Activated gamma-delta T cell (primary cell): ENCODE measurements around the gene RMND5B.
"Not testable (repeated sequence)": the region's sequence is repeated elsewhere in the genome, so short reads cannot be mapped to it uniquely, and the experiment has no call there.

Experiments used
- DNase-seq: peaks from one replicate; lab custom pipeline; 2025; lab: John Stamatoyannopoulos, UW

Gene RMND5B

DNA sequence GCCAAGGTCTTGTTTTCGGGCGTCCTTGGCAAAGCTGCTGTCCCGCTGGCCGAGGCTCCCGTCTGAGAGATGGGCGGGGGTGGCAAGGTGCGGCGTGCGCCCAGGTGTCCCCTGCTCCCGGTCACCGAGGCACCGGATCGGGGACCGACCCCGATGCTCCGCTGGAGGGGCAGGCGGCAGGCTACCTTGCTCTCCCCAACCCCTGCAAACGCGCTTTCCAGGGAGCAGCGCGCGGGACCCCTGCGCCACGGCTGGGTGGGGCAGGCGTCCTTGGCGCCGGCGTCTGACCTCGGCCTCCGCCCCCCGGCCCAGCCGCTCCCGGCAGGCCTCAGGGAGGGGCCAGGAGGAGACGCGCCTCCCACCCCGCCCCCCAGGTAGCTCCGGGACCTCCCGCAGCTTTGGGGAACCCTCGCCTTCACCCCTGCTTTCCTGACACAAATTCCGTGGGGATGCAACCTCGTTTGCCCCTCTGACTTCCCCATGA is 16.9 kb upstream of the RMND5B start:
- no peak for DNase-seq

DNA sequence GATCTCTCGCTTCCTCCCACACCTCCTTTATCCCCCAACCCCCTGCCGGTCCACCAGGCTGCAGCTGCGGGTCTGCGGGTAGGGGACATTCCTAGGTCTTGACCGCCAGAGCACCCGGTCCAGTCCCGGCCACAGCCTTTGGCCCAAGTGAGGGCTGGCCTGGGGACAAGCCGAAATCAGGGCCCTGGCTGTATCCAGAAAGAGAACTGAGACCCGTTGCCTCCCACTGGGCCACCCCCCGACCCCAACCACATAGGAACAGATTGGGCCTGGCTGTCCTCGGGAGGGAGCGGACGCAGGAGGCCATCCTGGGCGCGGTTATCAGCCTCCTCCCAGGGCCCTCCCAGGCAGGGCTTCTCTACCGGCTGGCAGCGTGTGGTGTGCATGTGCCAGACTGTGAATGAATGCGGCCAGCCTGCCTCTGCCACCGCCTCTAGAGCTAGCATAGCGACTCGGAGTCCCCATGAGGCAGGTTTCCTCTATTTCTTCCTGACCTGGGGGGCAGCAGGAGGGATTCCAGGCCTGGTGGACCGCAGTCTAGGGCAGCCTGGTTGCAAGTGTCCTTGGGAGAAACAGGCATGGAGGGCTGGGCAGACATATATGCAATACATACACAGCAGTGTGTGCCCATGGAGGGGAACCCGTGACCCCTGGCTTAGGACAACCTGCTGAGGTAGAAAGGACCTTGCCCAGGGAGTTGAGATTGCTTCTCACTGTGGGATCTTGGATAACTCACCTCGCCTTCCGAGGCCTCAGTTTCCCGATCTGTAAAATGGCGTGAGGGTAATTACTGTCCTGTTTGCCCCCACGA is 16.3 kb upstream of the RMND5B start:
- peak; percentile 55 for DNase-seq

DNA sequence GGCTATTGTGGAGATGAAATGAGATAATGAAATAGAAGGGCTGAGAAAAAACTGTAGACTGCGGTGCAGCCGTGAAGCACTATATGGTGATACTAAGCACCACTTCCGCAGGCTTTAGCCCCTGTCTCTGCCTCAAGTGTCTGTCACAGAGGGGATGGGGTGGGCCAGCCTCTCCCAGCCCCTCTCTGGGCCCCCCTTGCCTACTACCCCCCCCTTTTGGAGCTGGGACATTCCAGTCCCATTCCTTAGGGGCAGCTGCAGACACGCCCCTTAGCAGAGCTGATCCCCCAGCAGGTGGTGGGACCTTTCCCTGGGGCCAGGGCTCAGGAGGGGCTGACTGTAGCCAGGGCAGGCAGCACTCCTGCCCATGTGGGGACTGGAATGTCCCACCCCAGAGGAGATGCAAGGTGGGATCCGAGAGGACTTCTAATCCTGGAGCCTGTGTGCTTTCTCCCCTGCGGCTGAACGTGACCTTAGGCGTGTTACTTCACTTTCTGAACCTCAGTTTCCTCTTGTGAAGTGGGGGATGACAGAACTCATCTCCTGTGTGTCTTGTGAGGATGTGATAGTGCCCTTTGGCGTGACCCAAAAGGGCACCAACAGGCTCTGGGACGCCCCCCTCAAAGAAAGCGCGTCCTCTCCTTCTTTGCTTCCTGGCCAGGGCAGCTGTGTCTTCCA is 15.5 kb upstream of the RMND5B start:
- DNase-seq, result no peak

DNA sequence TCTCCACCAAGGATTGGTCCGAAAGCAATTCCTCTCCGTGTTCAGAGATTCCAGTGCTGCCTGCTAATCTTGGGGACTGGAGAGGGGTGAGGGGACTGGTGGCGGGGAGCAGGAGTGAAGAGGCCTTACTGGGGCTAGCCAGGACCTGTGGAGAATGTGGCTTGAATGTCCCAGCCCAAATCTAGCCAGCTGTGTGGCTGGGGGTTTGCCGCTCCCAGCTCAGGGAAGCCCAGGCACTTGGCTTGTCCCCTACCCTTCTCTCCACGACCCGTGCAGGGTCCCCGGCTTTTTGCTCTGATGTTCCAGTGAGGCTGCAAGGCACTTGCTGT is 15.0 kb upstream of the RMND5B start:
- no peak for DNase-seq

DNA sequence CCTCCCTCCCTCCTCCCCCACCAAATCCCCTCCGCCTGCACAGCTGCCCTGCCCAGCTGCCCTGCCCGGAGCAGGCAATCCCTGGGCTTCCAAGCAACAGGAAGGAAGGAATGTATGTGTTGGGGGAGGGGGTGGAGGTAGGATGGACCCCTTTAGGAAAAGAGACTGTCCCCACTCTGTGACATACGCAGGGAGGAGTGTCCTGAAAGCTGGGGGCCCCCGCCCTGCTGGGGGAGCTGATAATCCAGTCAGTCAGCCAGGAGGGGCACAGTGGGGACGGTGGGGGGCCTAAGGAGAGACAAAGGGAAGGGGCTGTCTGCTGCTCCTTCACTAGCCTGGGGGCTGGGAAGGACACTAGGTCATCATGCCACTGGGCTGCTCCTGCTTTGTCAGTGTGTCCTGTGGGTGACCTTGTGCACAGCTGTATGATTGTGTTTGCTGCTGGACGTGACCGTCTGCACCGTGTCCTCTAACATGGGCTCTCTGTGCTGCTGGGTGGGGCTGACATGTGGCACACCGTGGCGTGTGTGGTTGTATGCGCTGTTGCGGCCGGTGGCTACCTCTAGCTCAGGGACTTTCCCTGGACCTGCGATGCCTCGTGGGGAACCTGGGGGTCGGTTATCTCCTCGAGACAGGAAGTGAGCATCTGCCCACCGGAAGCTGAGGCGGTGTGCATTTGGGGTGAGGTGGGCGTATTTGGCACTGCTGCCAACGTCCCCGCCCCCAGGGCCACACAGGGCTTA is 14.5 kb upstream of the RMND5B start:
- DNase-seq, result peak; percentile 80

DNA sequence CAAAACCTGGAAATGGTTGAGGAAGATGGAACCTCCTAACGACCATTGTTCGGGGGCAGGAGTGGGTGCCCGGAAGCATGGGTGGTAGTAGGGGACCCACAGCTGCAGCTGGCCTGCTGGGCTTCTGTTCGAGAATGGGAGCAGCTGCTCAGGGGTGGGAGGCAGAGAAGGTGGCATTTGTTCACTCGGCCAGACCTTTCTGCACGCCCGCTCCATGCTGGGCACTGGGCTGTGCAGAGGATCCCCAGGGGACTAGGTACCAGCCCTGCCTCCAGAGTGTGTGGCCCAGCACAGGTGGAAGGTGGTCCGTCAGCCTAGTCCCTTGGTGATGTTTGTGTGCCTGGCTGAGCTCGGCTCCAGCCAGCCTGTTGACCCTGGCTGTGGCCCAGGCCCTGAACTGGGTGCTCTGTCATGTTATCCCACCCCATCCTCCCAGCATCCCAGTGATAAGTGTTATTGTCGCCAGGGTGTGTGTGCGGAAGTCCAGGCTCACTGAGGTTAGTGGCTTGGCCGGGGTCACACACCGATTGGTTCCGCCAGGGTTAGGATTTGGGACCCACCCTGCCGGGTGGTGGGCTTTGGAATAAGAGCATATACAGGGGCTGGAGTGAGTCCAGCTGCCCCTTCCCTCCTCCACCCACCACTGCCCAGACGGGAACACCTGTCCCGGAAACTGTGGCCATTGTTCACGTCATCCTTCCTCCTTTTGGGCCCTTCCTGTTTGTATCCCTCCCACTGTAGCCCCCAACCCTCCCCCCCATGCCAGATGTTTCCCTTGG is 12.7 kb upstream of the RMND5B start:
- DNase-seq, result no peak

DNA sequence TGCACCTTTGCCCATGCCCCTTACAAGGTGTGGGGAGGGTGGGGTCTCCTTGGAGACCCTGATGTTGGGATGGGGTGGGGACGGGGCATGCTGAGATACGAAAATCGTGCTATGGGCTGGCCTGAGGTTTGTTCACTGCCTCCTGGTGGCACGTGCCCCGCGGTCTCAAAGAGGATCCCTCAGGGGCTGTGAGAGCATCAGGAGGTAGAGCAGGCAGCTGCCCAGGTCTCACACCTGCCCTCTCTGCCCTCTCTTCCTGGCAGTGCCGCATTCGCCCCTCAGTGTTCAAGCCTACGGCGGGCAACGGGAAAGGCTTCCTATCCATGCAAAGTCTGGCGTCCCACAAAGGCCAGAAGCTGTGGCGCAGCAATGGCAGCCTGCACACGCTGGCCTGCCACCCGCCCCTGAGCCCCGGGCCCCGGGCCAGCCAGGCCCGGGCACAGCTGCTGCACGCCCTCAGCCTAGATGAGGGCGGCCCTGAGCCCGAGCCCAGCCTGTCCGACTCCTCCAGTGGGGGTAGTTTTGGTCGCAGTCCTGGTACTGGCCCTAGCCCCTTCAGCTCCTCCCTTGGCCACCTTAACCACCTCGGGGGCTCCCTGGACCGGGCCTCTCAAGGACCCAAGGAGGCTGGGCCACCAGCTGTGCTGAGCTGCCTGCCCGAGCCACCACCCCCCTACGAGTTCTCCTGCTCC is 10.8 kb upstream of the RMND5B start:
- no peak for DNase-seq

DNA sequence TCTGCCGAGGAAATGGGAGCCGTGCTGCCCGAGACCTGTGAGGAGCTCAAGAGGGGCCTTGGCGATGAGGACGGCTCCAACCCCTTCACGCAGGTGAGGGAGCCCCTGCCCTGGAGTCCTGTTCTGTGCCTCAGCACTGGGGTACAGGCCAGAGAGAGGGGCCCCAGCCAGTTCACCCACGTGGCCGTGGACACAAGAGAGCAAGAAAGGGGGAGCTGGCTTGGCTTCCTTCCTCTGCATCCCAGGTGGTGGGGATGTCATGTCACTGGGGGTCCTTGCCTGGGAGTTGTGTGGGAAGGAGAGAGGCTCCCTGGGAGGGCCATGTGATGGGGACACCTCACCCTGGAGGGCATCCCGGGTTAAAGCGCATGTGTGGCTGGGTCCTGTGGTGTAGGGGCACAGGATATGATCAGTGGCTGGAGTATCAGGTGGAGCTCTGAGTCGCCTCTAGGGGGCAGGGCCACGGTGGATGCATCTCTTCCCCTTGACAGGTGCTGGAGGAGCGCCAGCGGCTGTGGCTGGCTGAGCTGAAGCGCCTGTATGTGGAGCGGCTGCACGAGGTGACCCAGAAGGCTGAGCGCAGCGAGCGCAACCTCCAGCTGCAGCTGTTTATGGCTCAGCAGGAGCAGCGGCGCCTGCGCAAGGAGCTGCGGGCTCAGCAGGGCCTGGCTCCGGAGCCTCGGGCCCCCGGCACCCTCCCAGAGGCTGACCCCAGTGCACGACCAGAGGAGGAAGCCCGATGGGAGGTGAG is 10.0 kb upstream of the RMND5B start:
- peak; percentile 39 for DNase-seq

DNA sequence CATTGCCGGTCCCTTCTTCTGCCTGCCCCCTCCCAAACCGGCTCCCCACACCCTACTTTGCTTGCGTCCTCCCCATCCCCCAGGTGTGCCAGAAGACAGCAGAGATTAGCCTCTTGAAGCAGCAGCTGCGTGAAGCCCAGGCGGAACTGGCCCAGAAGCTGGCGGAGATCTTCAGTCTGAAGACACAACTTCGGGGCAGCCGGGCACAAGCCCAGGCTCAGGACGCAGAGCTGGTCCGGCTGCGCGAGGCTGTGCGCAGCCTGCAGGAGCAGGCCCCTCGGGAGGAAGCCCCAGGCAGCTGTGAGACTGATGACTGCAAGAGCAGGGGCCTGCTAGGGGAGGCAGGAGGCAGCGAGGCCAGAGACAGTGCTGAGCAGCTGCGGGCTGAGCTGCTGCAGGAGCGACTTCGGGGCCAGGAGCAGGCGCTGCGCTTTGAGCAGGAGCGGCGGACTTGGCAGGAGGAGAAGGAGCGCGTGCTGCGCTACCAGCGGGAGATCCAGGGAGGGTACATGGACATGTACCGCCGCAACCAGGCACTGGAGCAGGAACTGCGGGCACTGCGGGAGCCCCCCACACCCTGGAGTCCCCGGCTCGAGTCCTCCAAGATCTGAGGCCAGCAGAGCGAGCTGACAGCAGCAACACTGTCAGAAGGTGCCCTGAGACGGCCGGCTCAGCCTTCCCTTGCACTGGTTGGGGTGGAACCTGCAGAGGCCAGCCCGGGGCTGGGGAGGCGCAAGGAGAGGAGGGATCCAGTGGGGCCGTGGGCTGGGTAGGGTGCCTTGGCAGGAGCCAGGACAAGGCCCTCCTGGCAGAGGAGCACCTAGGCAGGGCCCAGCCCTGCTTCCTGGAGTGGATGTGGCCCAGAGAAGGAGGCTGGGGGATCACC is 9.2 kb upstream of the RMND5B start:
- no peak for DNase-seq

DNA sequence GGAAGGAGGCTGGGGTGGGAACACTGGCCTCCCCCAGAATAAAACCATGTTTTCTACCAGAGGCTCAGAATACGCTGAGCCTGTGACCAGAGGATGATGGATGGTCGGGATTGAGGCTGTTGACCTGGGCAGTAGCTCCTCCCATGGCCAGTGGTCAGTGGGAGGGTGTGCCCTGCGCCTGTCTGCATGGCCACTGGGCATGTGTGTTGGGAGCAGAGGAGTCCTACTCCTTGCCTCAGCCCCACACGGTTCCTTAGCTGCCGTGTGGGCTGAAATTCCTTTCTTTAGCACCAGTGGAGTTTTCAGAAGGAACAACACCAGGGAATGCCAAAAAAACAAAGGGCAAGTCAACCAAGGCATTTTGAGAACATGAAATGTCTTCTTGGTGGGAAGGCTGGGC is 8.5 kb upstream of the RMND5B start:
- no peak for DNase-seq

DNA sequence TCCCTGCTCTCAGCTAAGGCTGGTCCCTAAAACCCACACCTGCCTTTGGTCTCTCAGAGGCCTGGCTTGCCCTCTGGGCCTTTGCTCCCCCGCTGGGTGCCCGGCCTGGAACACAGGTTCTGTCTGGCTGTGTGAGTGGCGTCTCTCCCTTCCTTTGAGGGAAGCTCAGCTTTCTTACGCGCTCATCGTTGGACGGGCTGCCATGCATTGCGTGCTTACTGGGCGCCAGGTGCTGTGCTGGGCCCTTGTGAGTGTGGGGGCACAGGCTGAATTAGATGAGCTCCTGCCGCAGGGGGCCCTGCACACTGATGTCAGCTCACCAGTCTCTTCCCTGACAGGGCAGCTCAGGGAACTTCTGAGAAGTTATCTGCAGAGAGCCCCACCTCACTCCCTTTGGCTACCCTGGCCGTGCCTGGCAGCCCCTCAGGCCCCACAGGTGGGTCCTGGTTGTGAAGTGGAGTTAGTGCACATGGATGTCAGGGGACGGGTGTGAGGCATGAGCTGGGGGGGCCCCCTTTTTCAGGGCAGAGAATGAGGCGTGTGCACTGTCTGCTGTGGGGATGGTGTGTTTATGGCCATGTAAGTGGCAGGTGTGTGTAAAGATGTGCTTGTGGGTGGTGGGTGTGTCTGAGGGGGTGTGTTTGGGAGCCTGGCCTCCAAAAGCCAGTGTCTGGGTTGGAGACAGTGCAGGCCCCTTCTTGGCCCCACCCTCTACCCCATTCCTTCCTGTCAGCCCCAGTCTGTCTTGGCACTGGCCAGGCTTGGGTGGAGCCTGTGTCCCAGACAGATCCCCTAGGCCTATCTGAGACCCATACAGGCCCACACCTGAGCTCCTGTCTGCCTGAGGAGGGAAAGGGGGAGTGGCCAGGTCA is 7.5 kb upstream of the RMND5B start:
- DNase-seq, result no peak

DNA sequence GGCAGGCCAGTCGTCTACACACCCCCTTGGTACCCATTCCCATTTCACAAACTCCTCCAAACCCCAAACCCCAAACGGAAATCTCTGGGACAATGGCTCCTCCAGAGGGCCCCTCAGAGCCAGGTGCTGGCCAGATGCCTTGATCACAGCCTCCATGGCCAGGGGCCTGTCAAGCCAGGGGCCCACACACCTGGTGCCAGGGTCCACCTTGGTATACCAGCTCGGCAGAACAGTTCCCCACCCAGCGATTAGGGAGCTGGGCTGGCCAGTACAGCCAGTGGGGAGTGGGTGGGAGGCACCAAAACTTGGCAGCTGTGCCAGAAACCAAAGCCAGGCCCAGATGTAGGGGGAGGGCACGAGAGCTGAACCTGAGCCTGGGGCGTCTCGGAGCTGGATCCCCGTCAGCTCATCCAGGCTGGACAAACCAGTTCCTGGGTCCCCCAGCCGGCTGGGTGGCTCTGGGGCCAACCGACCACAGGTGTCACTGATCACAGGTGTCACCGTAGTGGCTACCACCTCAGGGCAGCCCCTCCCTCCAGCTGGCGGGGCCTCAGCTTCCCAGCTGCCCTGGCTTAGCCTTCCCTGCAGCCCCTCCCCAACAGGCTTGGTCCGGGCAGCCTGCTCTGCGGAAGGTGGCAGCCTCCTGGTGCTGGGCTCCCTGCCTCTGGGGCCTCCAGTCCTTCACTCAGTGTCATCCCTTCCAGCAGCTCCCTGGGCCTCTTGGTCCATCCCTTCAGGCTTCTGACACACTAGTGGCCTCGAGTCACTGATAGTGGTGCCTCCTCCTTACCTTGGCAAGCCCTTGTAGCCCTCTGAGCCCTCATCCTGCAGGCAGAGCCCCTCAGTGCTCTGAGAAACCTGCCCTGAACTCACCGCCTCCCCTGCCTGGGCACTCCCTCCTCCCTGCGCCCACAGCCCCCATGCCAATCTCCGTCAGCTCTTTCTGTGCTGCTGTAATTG is 6.6 kb upstream of the RMND5B start:
- no peak for DNase-seq

DNA sequence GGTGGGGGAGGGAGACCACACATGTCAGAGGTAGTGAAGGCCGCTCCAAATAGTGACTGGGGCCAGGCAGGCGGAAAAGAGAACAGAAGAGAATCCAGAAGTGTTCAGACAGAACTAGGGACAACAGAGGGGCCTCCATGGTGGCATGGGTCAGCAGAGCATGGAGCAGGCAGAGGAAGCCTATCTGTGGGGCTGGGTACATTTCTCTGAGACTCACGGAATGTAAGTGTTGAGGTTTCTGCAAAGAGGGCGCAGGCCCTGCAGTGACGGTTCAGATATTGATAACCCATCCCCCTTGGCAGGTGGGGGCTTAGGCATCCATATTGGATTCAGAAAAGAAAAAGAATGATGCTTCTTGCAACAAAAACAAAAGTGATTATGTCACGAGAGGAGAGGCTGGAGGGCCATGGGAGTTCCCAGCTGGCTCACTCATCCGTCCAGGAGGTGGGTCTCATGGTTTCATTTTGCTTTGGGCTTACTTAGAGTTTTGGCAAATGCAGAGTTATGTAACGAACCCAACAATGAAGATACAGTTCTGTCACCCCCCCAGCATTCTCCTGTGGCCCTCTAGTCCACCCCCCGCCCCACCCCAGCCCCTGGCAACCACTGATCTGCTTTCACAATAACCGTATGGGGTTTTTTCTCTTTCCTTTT is 5.4 kb upstream of the RMND5B start:
- DNase-seq, result no peak

DNA sequence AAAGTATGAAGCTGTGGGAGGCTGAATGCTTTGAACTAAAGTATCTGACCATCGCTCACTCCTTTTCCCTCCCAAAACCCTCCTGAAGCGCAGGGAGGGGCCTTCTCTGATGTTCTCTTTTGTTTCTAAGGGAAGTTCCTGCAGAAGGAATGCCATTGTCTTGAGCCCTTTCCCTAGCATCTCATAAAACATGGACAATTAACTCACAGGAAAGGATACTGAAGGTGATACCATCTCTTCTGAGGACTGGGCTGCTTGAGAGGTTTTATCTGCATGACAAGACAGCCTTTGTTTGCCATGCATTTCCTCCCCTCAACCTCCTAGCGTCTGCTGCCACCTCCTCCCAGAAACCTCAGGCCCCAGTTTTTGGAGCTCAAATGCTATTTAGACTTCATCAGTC is 4.3 kb upstream of the RMND5B start:
- DNase-seq, result no peak

DNA sequence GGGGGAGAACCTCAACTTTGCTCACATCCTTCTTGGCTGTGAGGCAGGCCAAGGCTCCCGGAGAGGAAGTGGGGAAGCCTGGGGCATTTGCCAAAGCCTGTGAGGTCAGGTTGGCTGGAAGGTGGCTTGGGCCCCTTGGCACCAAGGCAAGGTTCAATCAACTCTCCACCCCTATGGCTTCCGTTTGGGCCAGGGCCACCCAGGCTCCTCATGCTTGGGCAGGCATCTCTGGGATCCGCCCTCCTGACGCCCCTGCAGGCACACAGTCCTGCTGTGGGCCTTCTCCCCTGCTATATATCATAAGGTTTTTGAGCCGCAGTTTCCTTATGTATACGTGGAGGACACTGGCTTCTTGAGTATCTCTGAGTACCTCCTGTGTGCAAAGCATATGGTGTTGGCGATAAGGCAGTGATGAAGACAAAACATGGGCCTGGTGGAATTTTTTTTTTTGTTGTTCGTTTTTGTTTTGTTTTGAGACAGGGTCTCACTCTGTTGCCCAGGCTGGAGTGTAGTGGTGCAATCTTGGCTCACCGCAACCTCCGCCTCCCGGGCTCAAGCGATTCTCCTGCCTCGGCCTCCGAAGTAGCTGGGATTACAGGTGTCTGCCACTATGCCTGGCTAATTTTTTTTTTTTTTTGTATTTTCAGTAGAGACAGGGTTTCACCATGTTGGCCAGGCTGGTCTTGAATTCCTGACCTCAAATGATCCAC is 3.4 kb upstream of the RMND5B start:
- not testable (repeated sequence) for DNase-seq

DNA sequence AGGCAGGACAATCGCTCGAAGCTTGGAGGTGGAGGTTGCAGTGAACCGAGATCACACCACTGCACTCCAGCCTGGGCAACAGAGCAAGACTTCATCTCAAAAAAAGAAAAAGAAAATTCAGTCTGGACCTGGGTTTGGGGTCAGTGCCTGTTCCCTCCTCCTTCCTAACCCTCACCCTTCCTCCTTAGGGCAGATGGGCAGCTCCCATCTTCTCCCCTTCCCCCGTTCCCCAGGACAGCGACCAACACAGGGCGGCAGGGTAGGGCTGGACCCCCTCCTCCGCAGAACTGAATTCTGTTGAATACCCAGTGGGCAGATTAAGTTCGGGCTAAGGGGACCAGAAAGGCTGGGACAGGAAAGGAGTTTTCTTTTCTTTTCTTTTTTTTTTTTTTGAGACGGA is 1.5 kb upstream of the RMND5B start:
- no peak for DNase-seq
